HG02763 (cell line): ENCODE measurements around the gene TNFRSF9.
"Not testable (repeated sequence)": the region's sequence is repeated elsewhere in the genome, so short reads cannot be mapped to it uniquely, and the experiment has no call there.

Experiments used
- ATAC-seq: cut with Tn5 transposase; IDR thresholded peaks from one replicate; pipeline ENCODE4 v1.9.1; 2021; ENCODE audit warnings: mild to moderate bottlenecking, moderate library complexity; ENCODE audit not compliant: unreplicated experiment

Gene TNFRSF9

GRCh38 chr1:7940745-7941436 is at the start of gene TNFRSF9:
Gene TNFRSF9 (minus strand): TSS chr1:7940839. CDS start chr1:7939994, 845 bp downstream.
- no peak for ATAC-seq

GRCh38 chr1:7989762-7990428 is 49.3 kb upstream of the TNFRSF9 start:
- no peak for ATAC-seq

- ATAC-seq = no peak
Observed at GRCh38 chr1:7988576-7988975, 47.9 kb upstream of the TNFRSF9 start.

GRCh38 chr1:7987528-7987927 is 46.9 kb upstream of the TNFRSF9 start:
- ATAC-seq = no peak

GRCh38 chr1:7985851-7986612 is 45.4 kb upstream of the TNFRSF9 start:
- no peak for ATAC-seq

GRCh38 chr1:7984811-7985210 is 44.2 kb upstream of the TNFRSF9 start:
- no peak for ATAC-seq

GRCh38 chr1:7983086-7983778 is 42.6 kb upstream of the TNFRSF9 start:
- no peak for ATAC-seq

GRCh38 chr1:7980984-7981383 is 40.3 kb upstream of the TNFRSF9 start:
- ATAC-seq = no peak

- ATAC-seq = no peak
Observed at GRCh38 chr1:7975212-7975865, 34.7 kb upstream of the TNFRSF9 start.

GRCh38 chr1:7973086-7973485 is 32.4 kb upstream of the TNFRSF9 start:
- no peak for ATAC-seq

- ATAC-seq = no peak
Observed at GRCh38 chr1:7972285-7972684, 31.6 kb upstream of the TNFRSF9 start.

- no peak for ATAC-seq
Observed at GRCh38 chr1:7971024-7971423, 30.4 kb upstream of the TNFRSF9 start.

- no peak for ATAC-seq
Observed at GRCh38 chr1:7970246-7970645, 29.6 kb upstream of the TNFRSF9 start.

- ATAC-seq = no peak
Observed at GRCh38 chr1:7967651-7968050, 27.0 kb upstream of the TNFRSF9 start.

GRCh38 chr1:7967196-7967595 is 26.6 kb upstream of the TNFRSF9 start:
- no peak for ATAC-seq

- ATAC-seq = no peak
Observed at GRCh38 chr1:7964476-7964875, 23.8 kb upstream of the TNFRSF9 start.

GRCh38 chr1:7963841-7964240 is 23.2 kb upstream of the TNFRSF9 start:
- not testable (repeated sequence) for ATAC-seq

GRCh38 chr1:7963378-7963730 is 22.7 kb upstream of the TNFRSF9 start:
- ATAC-seq = not testable (repeated sequence)

- ATAC-seq = no peak
Observed at GRCh38 chr1:7962636-7963377, 22.2 kb upstream of the TNFRSF9 start.

GRCh38 chr1:7962014-7962335 is 21.3 kb upstream of the TNFRSF9 start:
- ATAC-seq = no peak
